Measurements from ENCODE around the gene BRIP1. TPM values are rescaled to one million over a fixed set of nuclear protein-coding genes. Genes with fewer than 3 reads are reported as not detected.

BRIP1 gene
- total RNA-seq, 1 experiment from 2014 or later = 30.2 TPM

- Histone ChIP-seq H3K4me1 (ENCODE audit: insufficient read depth, low read length, poor library complexity, severe bottlenecking) (no peaks in the 10 kb centered on the region), H3K4me3 (ENCODE audit: low read depth, low read length, poor library complexity, severe bottlenecking) (no peak overlapping the region), H3K27me3 (replicated peaks; ENCODE audit: insufficient read depth, low read depth, low read length, poor library complexity) (no peaks in the 10 kb centered on the region), H3K36me3 (ENCODE audit: insufficient read depth, low read length, poor library complexity, severe bottlenecking) (peaks cover 50% of the 10 kb centered on the region), H3K27ac (ENCODE audit: low read depth, low read length, poor library complexity, severe bottlenecking) (no peak overlapping the region), H3K9me3 (ENCODE audit: low read depth, low read length, poor library complexity, severe bottlenecking) (no peaks in the 10 kb centered on the region)
- no peak for DNase-seq (ENCODE audit: low spot score)
- TF ChIP-seq EZH2 (IDR thresholded peaks at IDR 0.05; ENCODE audit: borderline replicate concordance, low read depth, low read length, poor library complexity, severe bottlenecking) = no peak
- no peak for TF ChIP-seq CTCF (conservative IDR thresholded peaks at IDR 0.05; ENCODE audit: low read depth, low read length)
- CTCF ChIA-PET = no interaction called here
- intact Hi-C loops (cut with micrococcal nuclease; ENCODE audit: unreplicated experiment) = no loop called here
- BruUV-seq (replicated peaks) = no TSS peak
- POLR2A ChIA-PET (ENCODE audit: low non-redundant PET) = no interaction called here
These were observed 40.9 kb upstream of the BRIP1 start for GRCh38 chr17:61904094-61904710.

GRCh38 chr17:61903251-61903650, 39.9 kb upstream of the BRIP1 start:
- Histone ChIP-seq H3K9me3 (ENCODE audit: low read depth, low read length, poor library complexity, severe bottlenecking) (no peaks in the 10 kb centered on the region), H3K27me3 (replicated peaks; ENCODE audit: insufficient read depth, low read depth, low read length, poor library complexity) (no peaks in the 10 kb centered on the region), H3K36me3 (ENCODE audit: insufficient read depth, low read length, poor library complexity, severe bottlenecking) (peaks cover 54% of the 10 kb centered on the region), H3K27ac (ENCODE audit: low read depth, low read length, poor library complexity, severe bottlenecking) (no peak overlapping the region), H3K4me3 (ENCODE audit: low read depth, low read length, poor library complexity, severe bottlenecking) (no peak overlapping the region), H3K4me1 (ENCODE audit: insufficient read depth, low read length, poor library complexity, severe bottlenecking) (no peaks in the 10 kb centered on the region)
- ChIA-PET CTCF (interaction anchor here (0.7 kb wide), 1 partner anchor 162 kb away, joined by 3 read pairs; no protein-coding TSS in a partner anchor), POLR2A (ENCODE audit: low non-redundant PET) (no interaction called here)
- no TSS peak for BruUV-seq (replicated peaks)
- intact Hi-C loops (cut with micrococcal nuclease; ENCODE audit: unreplicated experiment) = no loop called here
- DNase-seq (ENCODE audit: low spot score) = no peak
- TF ChIP-seq CTCF (conservative IDR thresholded peaks at IDR 0.05; ENCODE audit: low read depth, low read length) = no peak
- no peak for TF ChIP-seq EZH2 (IDR thresholded peaks at IDR 0.05; ENCODE audit: borderline replicate concordance, low read depth, low read length, poor library complexity, severe bottlenecking)

GRCh38 chr17:61897548-61898180, 34.3 kb upstream of the BRIP1 start:
- no peak for DNase-seq (ENCODE audit: low spot score)

More at GRCh38 chr17:61897548-61898180, 34.3 kb upstream of the BRIP1 start:
- CTCF ChIA-PET = no interaction called here
- Histone ChIP-seq H3K9me3 (ENCODE audit: low read depth, low read length, poor library complexity, severe bottlenecking) (no peaks in the 10 kb centered on the region), H3K36me3 (ENCODE audit: insufficient read depth, low read length, poor library complexity, severe bottlenecking) (peaks cover 46% of the 10 kb centered on the region), H3K27me3 (replicated peaks; ENCODE audit: insufficient read depth, low read depth, low read length, poor library complexity) (no peaks in the 10 kb centered on the region), H3K27ac (ENCODE audit: low read depth, low read length, poor library complexity, severe bottlenecking) (no peak overlapping the region), H3K4me1 (ENCODE audit: insufficient read depth, low read length, poor library complexity, severe bottlenecking) (no peaks in the 10 kb centered on the region), H3K4me3 (ENCODE audit: low read depth, low read length, poor library complexity, severe bottlenecking) (no peak overlapping the region)
- no peak for TF ChIP-seq EZH2 (IDR thresholded peaks at IDR 0.05; ENCODE audit: borderline replicate concordance, low read depth, low read length, poor library complexity, severe bottlenecking)
- no peak for TF ChIP-seq CTCF (conservative IDR thresholded peaks at IDR 0.05; ENCODE audit: low read depth, low read length)
- POLR2A ChIA-PET (ENCODE audit: low non-redundant PET) = no interaction called here
- BruUV-seq (replicated peaks) = no TSS peak
- intact Hi-C loops (cut with micrococcal nuclease; ENCODE audit: unreplicated experiment) = no loop called here

Measured in A673 (cell line).